ENCODE results near the gene LARP6. TPM values are rescaled to one million over a fixed set of nuclear protein-coding genes. Genes with fewer than 3 reads are reported as not detected.
"Not testable (repeated sequence)": the region's sequence is repeated elsewhere in the genome, so short reads cannot be mapped to it uniquely, and the experiment has no call there.

The LARP6 gene
- total RNA-seq, 1 donor from 2014 or later = 24.8 TPM

- no peaks in the 10 kb centered on the region for H3K36me3 Mint-ChIP-seq
- DNase-seq (ENCODE audit: low spot score in 2 of 2, unreplicated experiment in 2 of 2) = no peak
- H3K27me3 Mint-ChIP-seq (ENCODE audit: low read depth) = no peaks in the 10 kb centered on the region
- H3K4me3 Mint-ChIP-seq = no peak overlapping the region
- H3K27ac Mint-ChIP-seq = peak overlapping the region; percentile 64
- no peak for TF ChIP-seq CTCF (IDR thresholded peaks at IDR 0.05; ENCODE audit: unreplicated experiment)
- H3K4me1 Mint-ChIP-seq = peaks cover 21% of the 10 kb centered on the region
- no peaks in the 10 kb centered on the region for H3K9me3 Mint-ChIP-seq
Measured at GRCh38 chr15:70863450-70864218, 9.7 kb upstream of the LARP6 start.

GRCh38 chr15:70859998-70860397, 6.0 kb upstream of the LARP6 start:
- H3K4me3 Mint-ChIP-seq = no peak overlapping the region
- no peak for TF ChIP-seq CTCF (IDR thresholded peaks at IDR 0.05; ENCODE audit: unreplicated experiment)
- H3K9me3 Mint-ChIP-seq = no peaks in the 10 kb centered on the region
- no peaks in the 10 kb centered on the region for H3K36me3 Mint-ChIP-seq
- H3K27me3 Mint-ChIP-seq (ENCODE audit: low read depth) = no peaks in the 10 kb centered on the region
- DNase-seq (ENCODE audit: low spot score in 2 of 2, unreplicated experiment in 2 of 2) = no peak
- H3K27ac Mint-ChIP-seq = no peak overlapping the region
- peaks cover 8% of the 10 kb centered on the region for H3K4me1 Mint-ChIP-seq

- no peak for DNase-seq (ENCODE audit: low spot score in 2 of 2, unreplicated experiment in 2 of 2)
- no peaks in the 10 kb centered on the region for H3K36me3 Mint-ChIP-seq
- no peaks in the 10 kb centered on the region for H3K9me3 Mint-ChIP-seq
- H3K4me3 Mint-ChIP-seq = no peak overlapping the region
- H3K4me1 Mint-ChIP-seq = peaks cover 11% of the 10 kb centered on the region
- no peak for TF ChIP-seq CTCF (IDR thresholded peaks at IDR 0.05; ENCODE audit: unreplicated experiment)
- no peaks in the 10 kb centered on the region for H3K27me3 Mint-ChIP-seq (ENCODE audit: low read depth)
- no peak overlapping the region for H3K27ac Mint-ChIP-seq
Measured at GRCh38 chr15:70859322-70859908, 5.5 kb upstream of the LARP6 start.

- DNase-seq (ENCODE audit: low spot score in 2 of 2, unreplicated experiment in 2 of 2) = not testable (repeated sequence)
Measured at GRCh38 chr15:70858614-70859321, 4.8 kb upstream of the LARP6 start.

GRCh38 chr15:70857562-70858285, 3.8 kb upstream of the LARP6 start:
- Mint-ChIP-seq H3K9me3 (no peaks in the 10 kb centered on the region), H3K4me3 (no peak overlapping the region), H3K36me3 (no peaks in the 10 kb centered on the region), H3K27me3 (ENCODE audit: low read depth) (no peaks in the 10 kb centered on the region), H3K27ac (no peak overlapping the region), H3K4me1 (peaks cover 11% of the 10 kb centered on the region)
- TF ChIP-seq CTCF (IDR thresholded peaks at IDR 0.05; ENCODE audit: unreplicated experiment) = no peak
- no peak for DNase-seq (ENCODE audit: low spot score in 2 of 2, unreplicated experiment in 2 of 2)

More at GRCh38 chr15:70858614-70859321, 4.8 kb upstream of the LARP6 start:
- not testable (repeated sequence) for H3K27me3 Mint-ChIP-seq (ENCODE audit: low read depth); H3K9me3 Mint-ChIP-seq; H3K36me3 Mint-ChIP-seq; H3K4me3 Mint-ChIP-seq; H3K27ac Mint-ChIP-seq
- H3K4me1 Mint-ChIP-seq = peaks cover 12% of the 10 kb centered on the region
